GM23248 (cell line): ENCODE data around the gene DMGDH. TPM values are rescaled to one million over a fixed set of nuclear protein-coding genes. Genes with fewer than 3 reads are reported as not detected.

Experiments used
- DNase-seq: peaks from one replicate; pipeline ENCODE4 v3.0.0-alpha.2; 2015
- H2AFZ ChIP-seq: fragments of 200-600 bp; sonication (generic); 2 replicates; pipeline ENCODE4 v1.6.1; 2016; ENCODE audit warnings: antibody characterized with exemption
- H3F3A ChIP-seq: fragments of 200-600 bp; sonication (generic); 2 replicates; pipeline ENCODE4 v1.6.1; 2016; ENCODE audit warnings: mild to moderate bottlenecking, antibody characterized with exemption, mixed run types; ENCODE audit not compliant: insufficient read depth
- H3K27ac ChIP-seq: fragments of 200-600 bp; sonication (generic); 2 replicates; pipeline ENCODE4 v1.5.1; 2016; ENCODE audit warnings: mild to moderate bottlenecking
- H3K27me3 ChIP-seq: fragments of 200-600 bp; sonication (generic); replicated peaks from 2 replicates; pipeline ENCODE4 v1.6.1; 2016; ENCODE audit warnings: mild to moderate bottlenecking; ENCODE audit not compliant: insufficient read depth
- H3K36me3 ChIP-seq: fragments of 200-600 bp; sonication (generic); 2 replicates; pipeline ENCODE4 v1.6.1; 2016; ENCODE audit warnings: low read depth, mild to moderate bottlenecking
- H3K4me1 ChIP-seq: fragments of 200-600 bp; sonication (generic); 2 replicates; pipeline ENCODE4 v1.6.1; 2016; ENCODE audit warnings: mild to moderate bottlenecking; ENCODE audit not compliant: insufficient read depth
- H3K4me2 ChIP-seq: fragments of 200-600 bp; sonication (generic); one replicate; pipeline ENCODE4 v1.6.1; 2016; ENCODE audit warnings: mild to moderate bottlenecking; ENCODE audit not compliant: unreplicated experiment
- H3K4me3 ChIP-seq: fragments of 200-600 bp; sonication (generic); 2 replicates; pipeline ENCODE4 v1.5.1; 2016; ENCODE audit warnings: mild to moderate bottlenecking
- H3K79me2 ChIP-seq: fragments of 200-600 bp; sonication (generic); 2 replicates; pipeline ENCODE4 v1.6.1; 2016; ENCODE audit warnings: mild to moderate bottlenecking; ENCODE audit not compliant: insufficient read depth
- H3K9ac ChIP-seq: fragments of 200-600 bp; sonication (generic); 2 replicates; pipeline ENCODE4 v1.6.1; 2016; ENCODE audit warnings: mild to moderate bottlenecking
- H3K9me2 ChIP-seq: fragments of 200-600 bp; sonication (generic); 2 replicates; pipeline ENCODE4 v1.6.1; 2016; ENCODE audit warnings: mixed run types, mild to moderate bottlenecking, moderate library complexity; ENCODE audit not compliant: insufficient read depth
- H3K9me3 ChIP-seq: fragments of 200-600 bp; sonication (generic); one replicate; pipeline ENCODE4 v1.6.1; 2017; ENCODE audit warnings: low read depth
- H4K20me1 ChIP-seq: fragments of 200-600 bp; sonication (generic); 2 replicates; pipeline ENCODE4 v1.6.0; 2016; ENCODE audit not compliant: insufficient read depth
- EZH2 ChIP-seq: fragments of 200-600 bp; sonication (generic); IDR thresholded peaks from 2 replicates; pipeline ENCODE4 v1.6.1; 2018; ENCODE audit warnings: antibody characterized with exemption, mild to moderate bottlenecking; ENCODE audit not compliant: insufficient read depth, poor library complexity, severe bottlenecking
- EZH2phosphoT487 ChIP-seq: fragments of 200-600 bp; sonication (generic); IDR thresholded peaks from 2 replicates; pipeline ENCODE4 v1.6.1; 2018; ENCODE audit warnings: antibody characterized with exemption, moderate library complexity, mild to moderate bottlenecking, low read depth; ENCODE audit not compliant: insufficient read depth
- WGBS, 2 experiments: methylation state at CpG; one replicate each; pipeline ENCODE4 v1.1.6; 2015 to 2017; ENCODE audit warnings: low lambda C conversion rate in 2 of 2, low coverage in 1 of 2; ENCODE audit errors: missing lambda C conversion rate in 2 of 2; 5-methylcytosine and 5-hydroxymethylcytosine counted together
- in situ Hi-C: fragments of 300-500 bp; cut with MboI; formaldehyde crosslinking; loops from 2 replicates; pipeline ENCODE4 v1.15.0; 2020
- polyA plus RNA-seq: library from polyadenylated mRNA; unstranded; fragments of >200 nt; fragmentation: Nextera tagmentation; extraction: Ambion mirVana; gene quantifications from 2 replicates; pipeline ENCODE4 v1.2.1, GENCODE V29; 2016
- total RNA-seq: library from RNA; depleted of rRNA; stranded (reverse); fragments of >200 nt; shearing (Covaris generic); gene quantifications from 2 replicates; pipeline ENCODE4 v1.2.3, GENCODE V29; 2014

DMGDH gene
- total and polyA plus RNA-seq, 2 experiments from 2014 or later, result 1.5 to 1.6 TPM

- no peaks in the 10 kb centered on the region for H3K9me2 ChIP-seq
- H2AFZ ChIP-seq, result no peak overlapping the region
- 0 out of 2 replicates have a peak, but pooled peaks cover 4% of the 10 kb centered on the region for H3F3A ChIP-seq
- in situ Hi-C loops, result no loop called here
- H3K4me3 ChIP-seq, result no peak overlapping the region
- H4K20me1 ChIP-seq, result no peaks in the 10 kb centered on the region
- no peaks in the 10 kb centered on the region for H3K9me3 ChIP-seq
- H3K27me3 ChIP-seq, result no peaks in the 10 kb centered on the region
- 38 to 83% methylated on average over 1 of the region's 1 CpG for WGBS, 2 experiments
- H3K4me2 ChIP-seq, result no peak overlapping the region
- no peaks in the 10 kb centered on the region for H3K79me2 ChIP-seq
- no peaks in the 10 kb centered on the region for H3K4me1 ChIP-seq
- TF ChIP-seq EZH2phosphoT487, result no peak
- H3K27ac ChIP-seq, result no peak overlapping the region
- peaks cover 5% of the 10 kb centered on the region; the same call in 1 of the 2 replicates for H3K36me3 ChIP-seq
- peak; percentile 72 for DNase-seq
- H3K9ac ChIP-seq, result no peak overlapping the region
Observed at GRCh38 chr5:78961743-78962142, 107.7 kb downstream of the DMGDH start.

GRCh38 chr5:78959767-78960166, 109.7 kb downstream of the DMGDH start:
- DNase-seq, result no peak
- no peak overlapping the region for H2AFZ ChIP-seq
- no peaks in the 10 kb centered on the region for H3K79me2 ChIP-seq
- peaks cover 5% of the 10 kb centered on the region; the same call in 1 of the 2 replicates for H3K36me3 ChIP-seq
- H3K9me2 ChIP-seq, result no peaks in the 10 kb centered on the region
- no peak overlapping the region for H3K9ac ChIP-seq
- WGBS, 2 experiments, result 94 to 100% methylated on average over 1 of the region's 1 CpG
- in situ Hi-C loops, result no loop called here
- H3K27ac ChIP-seq, result no peak overlapping the region
- no peak overlapping the region for H3K4me2 ChIP-seq
- H4K20me1 ChIP-seq, result no peaks in the 10 kb centered on the region
- H3K9me3 ChIP-seq, result no peaks in the 10 kb centered on the region
- H3F3A ChIP-seq, result no peaks in the 10 kb centered on the region
- H3K27me3 ChIP-seq, result no peaks in the 10 kb centered on the region
- no peaks in the 10 kb centered on the region for H3K4me1 ChIP-seq
- H3K4me3 ChIP-seq, result no peak overlapping the region
- TF ChIP-seq EZH2phosphoT487, result no peak
- no peak for TF ChIP-seq EZH2

- H3K4me1 ChIP-seq, result 0 out of 2 replicates have a peak, but pooled peaks cover under 1% of the 10 kb centered on the region
- H3K27ac ChIP-seq, result no peak overlapping the region
- peaks cover 5% of the 10 kb centered on the region; the same call in 1 of the 2 replicates for H3K36me3 ChIP-seq
- 94 to 98% methylated on average over 3 of the region's 3 CpGs for WGBS, 2 experiments
- no peak overlapping the region for H3K9ac ChIP-seq
- no peak overlapping the region for H2AFZ ChIP-seq
- in situ Hi-C loops, result no loop called here
- H4K20me1 ChIP-seq, result no peaks in the 10 kb centered on the region
- H3K9me3 ChIP-seq, result no peaks in the 10 kb centered on the region
- H3F3A ChIP-seq, result no peaks in the 10 kb centered on the region
- H3K27me3 ChIP-seq, result no peaks in the 10 kb centered on the region
- H3K9me2 ChIP-seq, result no peaks in the 10 kb centered on the region
- no peaks in the 10 kb centered on the region for H3K79me2 ChIP-seq
- TF ChIP-seq EZH2, result no peak
- no peak for TF ChIP-seq EZH2phosphoT487
- H3K4me3 ChIP-seq, result no peak overlapping the region
- DNase-seq, result no peak
- H3K4me2 ChIP-seq, result no peak overlapping the region
Observed at GRCh38 chr5:78958672-78959445, 110.6 kb downstream of the DMGDH start.

GRCh38 chr5:78956901-78957300, 112.6 kb downstream of the DMGDH start:
- Histone ChIP-seq H3K9me2 (no peaks in the 10 kb centered on the region), H3K36me3 (no peaks in the 10 kb centered on the region), H4K20me1 (no peaks in the 10 kb centered on the region), H3K9ac (no peak overlapping the region), H3K27ac (no peak overlapping the region), H3F3A (no peaks in the 10 kb centered on the region), H3K4me3 (no peak overlapping the region), H3K79me2 (no peaks in the 10 kb centered on the region), H3K9me3 (no peaks in the 10 kb centered on the region), H3K4me2 (no peak overlapping the region), H2AFZ (no peak overlapping the region), H3K4me1 (peaks cover 7% of the 10 kb centered on the region; the same call in 1 of the 2 replicates), H3K27me3 (no peaks in the 10 kb centered on the region)
- TF ChIP-seq EZH2phosphoT487 (no peak), EZH2 (no peak)
- WGBS, 2 experiments, result 87 to 95% methylated on average over 1 of the region's 1 CpG
- DNase-seq, result no peak
- in situ Hi-C loops, result no loop called here
